Cortex of kidney (tissue), 1 donor: ENCODE measurements around the gene LMOD1.
"Not testable (repeated sequence)": the region's sequence is repeated elsewhere in the genome, so short reads cannot be mapped to it uniquely, and the experiment has no call there.

Experiments
- DNase-seq: peaks from one replicate; lab custom pipeline; 2025; lab: John Stamatoyannopoulos, UW

LMOD1 gene

GRCh38 chr1:201947697-201948008, 1.3 kb upstream of the LMOD1 start:
- no peak for DNase-seq

GRCh38 chr1:201945863-201946223, 505 bp downstream of the LMOD1 start:
- DNase-seq = no peak

- no peak for DNase-seq
Measured at GRCh38 chr1:201945157-201945556, 1.2 kb downstream of the LMOD1 start.

- no peak for DNase-seq
Measured at GRCh38 chr1:201944639-201945038, 1.7 kb downstream of the LMOD1 start.

GRCh38 chr1:201944002-201944401, 2.3 kb downstream of the LMOD1 start:
- DNase-seq = no peak

- no peak for DNase-seq
Measured at GRCh38 chr1:201942129-201942495, 4.2 kb downstream of the LMOD1 start.

- no peak for DNase-seq
Measured at GRCh38 chr1:201941420-201942128, 4.8 kb downstream of the LMOD1 start.

GRCh38 chr1:201940316-201940715, 6.0 kb downstream of the LMOD1 start:
- not testable (repeated sequence) for DNase-seq

- DNase-seq = no peak
Measured at GRCh38 chr1:201939574-201939973, 6.8 kb downstream of the LMOD1 start.

GRCh38 chr1:201939148-201939547, 7.2 kb downstream of the LMOD1 start:
- no peak for DNase-seq

- no peak for DNase-seq
Measured at GRCh38 chr1:201938440-201939035, 7.8 kb downstream of the LMOD1 start.

GRCh38 chr1:201937624-201938213, 8.6 kb downstream of the LMOD1 start:
- no peak for DNase-seq

- DNase-seq = no peak
Measured at GRCh38 chr1:201933840-201934430, 12.4 kb downstream of the LMOD1 start.

GRCh38 chr1:201930803-201931202, 15.5 kb downstream of the LMOD1 start:
- no peak for DNase-seq

GRCh38 chr1:201930137-201930536, 16.2 kb downstream of the LMOD1 start:
- DNase-seq = no peak

GRCh38 chr1:201928266-201928665, 18.1 kb downstream of the LMOD1 start:
- DNase-seq = no peak

- no peak for DNase-seq
Measured at GRCh38 chr1:201925981-201926645, 20.2 kb downstream of the LMOD1 start.

GRCh38 chr1:201925301-201925567, 21.1 kb downstream of the LMOD1 start:
- DNase-seq = no peak

GRCh38 chr1:201921952-201922558, 24.3 kb downstream of the LMOD1 start:
- no peak for DNase-seq

GRCh38 chr1:201918343-201918742, 28.0 kb downstream of the LMOD1 start:
- DNase-seq = no peak

- DNase-seq = no peak
Measured at GRCh38 chr1:201917362-201918033, 28.9 kb downstream of the LMOD1 start.

GRCh38 chr1:201916649-201917249, 29.6 kb downstream of the LMOD1 start:
- DNase-seq = no peak
